HUDEP-2 (cell line): ENCODE measurements around the gene RILPL1.
"Not testable (repeated sequence)": the region's sequence is repeated elsewhere in the genome, so short reads cannot be mapped to it uniquely, and the experiment has no call there.

Experiments
- DNase-seq, 76 experiments: peaks; one replicate each; lab custom pipeline; 2025; ENCODE audit not compliant: unreplicated experiment in 76 of 76; lab: John Stamatoyannopoulos, UW

Gene RILPL1

DNA sequence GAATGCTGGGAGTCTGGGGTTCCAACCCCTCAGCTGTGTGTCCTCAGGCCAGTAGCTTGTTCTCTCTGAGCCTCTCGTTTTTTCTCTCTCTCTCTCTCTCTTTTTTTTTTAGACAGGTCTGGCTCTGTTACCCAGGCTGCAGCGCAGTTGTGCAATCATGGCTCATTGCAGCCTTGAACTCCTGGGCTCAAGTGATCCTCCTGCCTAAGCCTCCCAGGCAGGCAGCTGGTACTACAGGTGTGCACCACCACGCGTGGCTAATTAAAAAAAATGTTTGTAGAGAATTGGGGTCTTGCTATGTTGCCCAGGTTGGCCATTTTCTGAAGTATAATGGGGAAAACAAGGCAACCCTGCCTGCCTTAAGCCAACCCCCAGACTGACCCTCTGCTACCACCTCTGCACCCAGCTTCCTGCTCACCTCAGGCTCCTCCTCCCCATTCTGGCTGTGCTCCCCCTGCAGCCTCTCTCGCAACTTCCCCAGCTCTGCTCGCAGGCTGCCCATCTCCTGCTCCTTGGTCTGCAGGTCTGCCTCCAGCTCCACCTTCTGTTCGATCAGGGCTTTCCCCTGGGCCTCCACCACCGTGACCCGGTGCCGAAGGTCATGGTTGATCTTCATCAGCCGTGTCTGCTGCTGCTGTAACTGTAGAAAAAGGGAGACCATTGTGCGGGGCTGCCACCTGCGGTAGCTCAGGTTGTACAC, 35.2 kb downstream of the RILPL1 start:
- DNase-seq = no peak

DNA sequence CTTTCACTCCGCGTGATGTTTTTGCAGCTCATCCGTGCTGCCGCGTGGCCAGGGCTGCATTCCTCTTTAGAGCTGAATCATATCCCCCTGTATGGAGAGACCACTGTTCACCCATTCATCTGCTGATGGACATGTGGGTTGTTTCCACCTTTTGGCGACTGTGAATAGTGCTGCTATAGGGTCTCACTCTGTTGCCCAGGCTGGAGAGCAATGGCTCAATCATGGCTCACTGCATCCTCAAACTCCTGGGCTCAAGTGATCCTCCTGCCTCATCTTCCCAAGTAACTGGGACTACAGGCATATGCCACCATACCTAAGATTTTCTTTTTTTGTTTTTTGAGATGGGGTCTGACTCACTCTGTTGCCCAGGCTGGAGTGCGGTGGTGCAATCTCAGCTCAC, 36.5 kb downstream of the RILPL1 start:
- no peak for DNase-seq

DNA sequence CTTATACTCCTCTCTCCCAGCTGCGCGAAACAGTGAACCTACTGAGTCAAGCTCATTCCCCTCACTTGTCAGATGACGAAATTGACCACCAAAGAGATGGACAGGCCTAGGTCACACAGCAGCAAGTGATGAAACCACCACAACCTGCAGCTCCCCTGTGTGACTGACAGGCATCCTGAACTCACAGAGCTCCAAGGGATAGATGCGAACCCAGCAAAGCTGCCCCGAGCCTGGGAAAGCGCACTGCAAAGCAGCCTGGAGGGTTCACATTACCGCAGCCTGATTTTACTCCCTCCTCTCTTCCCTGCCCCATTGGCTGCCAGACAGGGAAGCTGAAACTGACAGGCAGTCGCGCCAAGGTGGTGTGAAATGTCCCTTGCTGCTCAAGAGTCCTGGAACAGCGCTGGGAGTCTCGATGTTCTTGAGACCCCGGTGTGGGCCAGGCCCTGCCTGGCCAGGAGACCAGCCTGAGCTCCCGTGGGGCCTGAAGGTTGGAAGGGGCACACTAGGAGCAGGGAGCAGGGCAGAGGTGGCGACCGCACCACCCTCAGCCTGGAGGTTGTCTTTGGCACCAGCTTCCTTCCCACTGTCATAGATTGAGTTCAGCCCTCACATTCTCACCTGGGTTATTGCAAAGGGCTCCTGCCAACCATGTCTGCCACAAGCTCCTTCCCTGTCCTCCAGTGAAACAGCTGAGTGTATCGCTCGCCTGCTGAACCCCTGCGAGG, 39.2 kb downstream of the RILPL1 start:
- no peak for DNase-seq

DNA sequence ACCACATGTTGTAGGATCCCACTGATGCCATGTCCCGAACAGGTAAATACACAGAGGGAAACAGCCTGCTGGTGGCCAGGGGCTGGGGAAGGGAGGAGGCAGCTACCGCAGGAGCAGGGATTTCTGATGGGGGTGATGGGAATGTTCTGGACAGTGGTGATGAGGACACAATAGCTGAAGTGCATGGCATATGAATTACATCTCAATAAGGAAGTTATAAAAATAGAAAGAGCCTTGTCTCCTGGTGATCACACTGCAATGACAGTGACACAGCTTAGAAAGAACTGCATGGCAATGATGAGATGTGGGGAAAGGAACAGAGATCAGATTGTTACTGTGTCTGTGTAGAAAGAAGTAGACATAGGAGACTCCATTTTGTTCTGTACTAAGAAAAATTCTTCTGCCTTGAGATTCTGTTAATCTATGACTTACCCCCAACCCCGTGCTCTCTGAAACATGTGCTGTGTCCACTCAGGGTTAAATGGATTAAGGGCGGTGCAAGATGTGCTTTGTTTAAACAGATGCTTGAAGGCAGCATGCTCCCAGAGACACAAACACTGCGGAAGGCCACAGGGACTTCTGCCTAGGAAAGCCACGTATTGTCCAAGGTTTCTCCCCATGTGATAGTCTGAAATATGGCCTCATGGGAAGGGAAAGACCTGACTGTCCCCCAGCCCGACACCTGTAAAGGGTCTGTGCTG, 41.0 kb downstream of the RILPL1 start:
- not testable (repeated sequence) for DNase-seq

DNA sequence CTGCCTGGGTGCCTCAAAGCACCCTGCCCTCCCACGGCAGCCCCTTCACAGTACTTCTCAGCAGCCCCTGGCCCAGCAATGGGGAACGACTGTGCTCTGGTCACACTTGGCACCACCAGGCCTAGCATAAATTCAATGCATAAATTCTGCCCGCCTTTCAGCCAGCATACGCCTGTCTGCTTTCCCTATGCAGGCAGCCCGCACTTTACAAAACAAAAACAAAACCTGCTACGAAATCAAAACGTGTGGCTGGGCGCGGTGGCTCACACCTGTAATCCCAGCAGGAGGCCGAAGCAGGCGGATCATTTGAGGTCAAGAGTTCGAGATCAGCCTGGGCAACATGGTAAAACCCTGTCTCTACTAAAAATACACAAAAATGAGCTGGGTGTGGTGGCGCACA, 42.0 kb downstream of the RILPL1 start:
- DNase-seq = no peak

DNA sequence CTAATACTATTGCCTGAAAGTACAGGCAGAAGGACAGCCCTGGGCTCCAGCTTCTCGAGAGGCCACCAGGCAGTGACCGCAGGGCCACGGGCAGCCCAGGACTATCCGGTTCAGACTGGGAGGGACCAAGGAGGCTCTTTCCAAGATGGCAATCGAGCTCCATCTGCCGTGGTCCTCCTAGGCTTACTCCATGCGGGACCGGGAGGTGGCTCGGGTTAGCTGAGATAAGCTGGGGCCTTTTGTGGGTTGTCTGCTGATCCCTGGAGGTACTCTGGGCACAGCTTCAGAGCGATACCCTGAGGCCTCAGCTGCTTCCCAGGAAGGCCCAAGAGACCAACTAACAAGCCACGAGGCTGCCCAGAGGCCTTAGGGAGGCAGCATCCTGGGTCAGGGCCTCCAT, 42.5 kb downstream of the RILPL1 start:
- DNase-seq = no peak

DNA sequence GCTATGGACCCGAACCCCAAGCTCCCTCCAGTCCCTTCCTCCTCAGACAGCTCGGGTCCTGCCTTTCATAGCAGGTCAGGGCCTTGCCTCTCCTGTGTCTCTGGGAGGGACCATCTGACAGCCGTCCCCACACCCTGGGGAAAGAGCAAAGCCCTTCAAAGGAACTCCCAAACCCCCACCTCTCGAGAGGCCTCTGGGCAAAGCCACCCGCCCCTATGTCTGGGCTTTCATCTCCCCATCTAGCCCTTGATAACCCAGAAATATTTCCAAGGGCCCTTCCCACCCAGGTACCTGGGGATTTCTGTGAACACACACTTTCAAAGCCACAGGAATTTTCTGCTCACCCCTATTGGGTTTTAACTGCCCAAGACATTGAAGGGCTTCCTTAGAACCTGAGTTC, 43.4 kb downstream of the RILPL1 start:
- no peak for DNase-seq

DNA sequence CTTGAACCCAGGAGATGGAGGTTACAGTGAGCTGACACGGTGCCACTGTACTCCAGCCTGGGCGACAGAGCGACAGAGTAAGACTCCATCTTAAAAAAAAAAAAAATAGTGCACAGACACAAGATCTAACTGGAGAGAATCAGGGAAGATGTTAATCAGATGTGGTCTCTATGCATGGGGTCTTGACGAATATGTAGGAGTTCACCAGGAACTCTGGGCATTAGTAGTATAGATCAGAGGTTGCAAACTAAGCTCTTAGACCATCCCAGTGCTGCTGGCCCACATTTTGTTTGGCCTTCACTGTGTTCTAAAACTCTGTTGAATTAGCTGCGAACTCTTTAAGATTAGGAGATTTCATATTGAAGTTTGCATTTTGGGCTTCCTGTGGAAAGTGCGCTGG, 43.9 kb downstream of the RILPL1 start:
- DNase-seq = no peak

DNA sequence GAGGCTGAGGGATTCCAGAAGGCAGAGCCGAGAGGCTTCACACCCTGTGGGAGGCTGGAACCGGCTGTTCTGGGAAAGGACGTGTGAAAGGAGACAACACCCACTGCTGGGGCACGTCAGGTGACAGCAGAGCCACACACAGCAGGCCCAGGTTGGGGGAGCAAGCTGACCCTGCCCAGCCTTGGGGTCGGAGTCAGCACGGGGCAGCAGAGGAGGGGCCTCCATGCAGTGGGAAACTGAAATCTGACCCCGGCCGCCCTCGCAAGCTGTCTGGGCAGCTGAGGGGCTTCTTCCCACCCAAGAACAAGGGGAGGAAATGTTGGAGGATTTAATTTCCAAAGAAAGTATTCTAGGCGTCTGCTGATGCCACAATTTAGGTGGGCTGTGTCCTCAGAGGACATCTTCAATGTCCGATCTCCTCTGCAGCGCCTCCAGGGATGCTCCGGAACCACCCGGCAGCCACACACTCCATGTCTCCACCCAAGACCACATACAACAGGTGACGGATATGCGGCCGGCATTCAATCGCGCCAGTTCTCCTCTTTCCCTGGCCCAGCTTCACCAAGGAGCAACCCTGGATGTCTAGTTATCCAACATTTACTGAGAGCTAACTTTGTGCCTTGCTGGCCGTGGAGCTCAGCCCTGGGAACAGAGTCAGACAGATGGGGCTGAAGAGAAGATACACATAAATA, 44.8 kb downstream of the RILPL1 start:
- DNase-seq = no peak

DNA sequence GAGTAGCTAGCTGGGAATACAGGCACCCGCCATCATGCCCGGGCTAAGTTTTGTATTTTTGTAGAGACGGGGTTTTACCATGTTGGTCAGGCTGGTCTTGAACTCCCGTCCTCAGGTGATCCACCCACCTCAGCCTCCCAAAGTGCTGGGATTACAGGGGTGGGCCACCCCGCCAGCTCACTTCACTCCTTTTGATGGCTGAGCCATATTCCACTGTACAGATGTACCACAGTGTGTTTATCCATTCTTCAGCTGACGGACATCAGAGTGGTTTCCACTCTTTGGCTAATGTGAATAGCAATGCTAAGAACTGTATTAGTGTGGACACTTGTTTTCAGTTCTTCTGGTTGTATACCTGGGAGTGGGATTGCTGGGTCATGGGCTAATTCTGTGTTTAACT, 46.1 kb downstream of the RILPL1 start:
- DNase-seq = no peak

DNA sequence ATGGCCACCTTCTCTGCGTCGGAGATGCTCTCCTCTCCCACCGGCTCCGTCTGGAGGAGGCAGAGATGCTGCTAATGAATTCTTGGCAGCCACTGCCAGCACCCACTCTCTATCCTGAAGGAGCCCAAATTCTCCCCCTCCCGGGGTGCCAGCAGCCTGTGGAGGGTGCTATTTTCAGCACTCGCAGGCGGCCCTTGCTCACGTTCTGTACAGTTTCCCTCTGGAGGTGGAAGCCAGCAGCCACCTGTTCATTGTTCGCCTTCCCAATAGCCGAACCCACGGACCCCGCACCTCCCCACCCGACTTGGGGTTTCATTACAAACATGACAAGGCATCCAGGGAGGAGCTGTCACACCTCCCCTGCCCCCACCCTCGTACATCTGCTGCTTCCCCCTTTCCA, 47.8 kb downstream of the RILPL1 start:
- no peak for DNase-seq

DNA sequence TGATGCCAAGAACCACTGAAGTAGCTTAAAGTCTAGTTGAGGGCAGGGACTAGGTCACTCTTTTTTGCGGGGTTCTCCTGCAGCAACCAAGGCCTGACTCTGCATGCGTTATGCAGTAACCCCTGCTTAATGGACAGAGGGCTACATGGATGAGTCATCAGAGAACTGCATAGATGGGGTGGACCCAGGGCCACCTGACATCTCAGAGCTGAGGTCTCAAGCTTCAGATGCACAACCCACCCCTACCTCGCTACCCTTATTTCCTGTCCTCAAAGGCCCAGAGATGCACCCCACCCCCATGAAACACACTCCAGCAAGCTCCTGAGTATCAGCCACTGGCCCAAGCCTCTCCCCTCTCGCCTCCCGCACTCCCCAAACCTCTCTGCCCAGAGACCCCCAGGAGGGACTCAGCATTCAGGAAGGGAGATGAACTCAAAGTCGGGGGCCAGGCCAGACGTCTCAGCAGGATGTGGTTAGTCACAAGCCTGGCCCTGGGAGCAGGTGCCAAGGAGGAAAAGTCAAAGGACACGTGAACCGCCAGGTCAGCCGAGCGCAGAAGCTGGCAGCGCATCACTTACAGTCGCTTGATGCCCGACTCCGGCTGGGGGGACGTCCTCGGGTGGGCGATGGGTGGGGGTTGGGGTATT, 49.8 kb downstream of the RILPL1 start:
- no peak for DNase-seq

DNA sequence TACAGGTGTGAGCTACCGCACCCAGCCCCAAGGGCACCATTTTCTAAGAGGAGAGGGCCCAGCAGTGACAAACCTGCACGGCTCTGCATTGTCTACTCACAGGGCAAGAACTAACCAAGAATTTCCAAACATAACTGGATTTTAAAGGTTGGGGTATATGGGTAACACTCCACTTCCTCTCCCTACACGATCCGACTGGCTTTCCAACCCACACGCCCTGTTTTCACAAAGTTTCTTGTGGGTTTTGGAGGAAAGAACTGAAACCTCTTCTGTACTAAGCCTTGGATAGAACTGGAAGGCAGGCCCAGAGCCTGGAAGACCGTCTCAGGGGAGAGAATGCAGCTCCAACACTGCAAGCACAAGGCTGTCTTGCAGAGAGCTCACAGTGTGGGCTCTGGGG, 50.6 kb downstream of the RILPL1 start:
- DNase-seq = no peak

DNA sequence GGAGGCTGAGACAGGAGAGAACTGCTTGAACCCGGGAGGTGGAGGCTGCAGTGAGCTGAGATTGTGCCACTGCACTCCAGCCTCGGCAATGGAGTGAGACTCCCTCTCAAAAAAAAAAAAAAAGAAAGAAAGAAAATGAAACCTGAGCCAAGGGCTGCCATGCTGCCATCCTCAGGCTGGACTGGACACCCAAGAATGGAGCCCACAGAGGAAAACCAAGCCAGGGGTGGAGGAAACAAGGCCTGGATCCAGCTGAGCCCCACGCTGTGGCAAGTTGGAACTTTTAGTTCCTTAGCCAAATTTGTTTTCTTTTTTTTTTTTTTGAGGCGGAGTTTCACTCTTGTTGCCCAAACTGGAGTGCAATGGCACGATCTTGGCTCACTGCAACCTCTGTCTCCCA, 52.3 kb downstream of the RILPL1 start:
- not testable (repeated sequence) for DNase-seq

DNA sequence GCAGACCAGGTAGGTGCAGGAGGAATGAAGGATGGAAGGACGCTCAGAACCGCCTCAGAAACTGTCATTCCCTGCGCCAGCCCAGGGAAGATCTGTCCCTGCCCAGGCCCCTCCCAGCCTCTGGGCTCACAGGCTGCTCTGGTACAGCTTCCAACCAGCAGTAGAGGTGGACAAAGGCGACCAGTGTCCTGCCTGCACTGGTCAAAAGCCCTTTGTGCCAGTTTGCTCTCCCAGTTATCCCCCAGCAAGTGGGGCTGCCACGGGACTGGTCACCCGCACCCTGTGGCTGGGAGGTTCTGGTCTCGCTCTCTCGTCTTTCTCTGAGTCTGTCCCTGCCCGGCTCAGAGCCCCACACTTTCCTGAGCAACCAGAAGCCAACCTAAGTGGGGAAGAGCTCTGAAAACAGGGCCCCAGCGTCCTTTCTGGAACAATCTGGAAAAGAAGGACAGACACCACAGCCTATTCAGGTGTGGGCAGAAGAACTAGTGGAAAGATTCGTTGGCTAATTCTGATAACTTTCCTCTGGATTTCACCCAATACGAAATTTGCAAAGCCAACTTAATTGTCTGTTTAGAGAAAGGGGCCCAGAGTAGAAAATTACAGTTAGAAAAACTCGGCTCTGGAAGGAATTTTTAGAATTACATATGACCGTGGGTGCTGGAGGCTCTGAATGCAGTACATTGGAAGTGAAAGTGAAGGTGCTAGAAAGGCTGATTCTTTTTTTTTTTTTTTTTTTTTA, 53.9 kb downstream of the RILPL1 start:
- DNase-seq = no peak

DNA sequence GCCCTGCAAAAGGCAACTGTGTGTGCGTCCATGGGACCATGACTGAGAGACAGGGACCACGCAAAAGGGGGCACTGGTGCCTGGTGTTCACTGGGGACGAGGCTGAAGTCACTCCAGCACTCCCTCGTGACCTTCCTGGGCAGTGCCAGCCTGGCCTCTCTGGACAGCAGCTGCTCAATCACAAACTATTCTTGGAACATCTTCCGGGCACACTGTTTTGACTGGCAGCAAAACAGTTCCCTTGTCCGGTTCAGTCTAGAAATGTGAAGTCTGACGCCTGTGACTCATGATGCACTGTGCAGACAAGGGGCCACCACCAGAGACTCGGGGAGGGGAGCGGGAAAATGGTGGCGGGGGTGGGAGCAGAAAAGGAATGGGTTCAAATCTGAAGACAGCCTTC, 54.8 kb downstream of the RILPL1 start:
- no peak for DNase-seq

DNA sequence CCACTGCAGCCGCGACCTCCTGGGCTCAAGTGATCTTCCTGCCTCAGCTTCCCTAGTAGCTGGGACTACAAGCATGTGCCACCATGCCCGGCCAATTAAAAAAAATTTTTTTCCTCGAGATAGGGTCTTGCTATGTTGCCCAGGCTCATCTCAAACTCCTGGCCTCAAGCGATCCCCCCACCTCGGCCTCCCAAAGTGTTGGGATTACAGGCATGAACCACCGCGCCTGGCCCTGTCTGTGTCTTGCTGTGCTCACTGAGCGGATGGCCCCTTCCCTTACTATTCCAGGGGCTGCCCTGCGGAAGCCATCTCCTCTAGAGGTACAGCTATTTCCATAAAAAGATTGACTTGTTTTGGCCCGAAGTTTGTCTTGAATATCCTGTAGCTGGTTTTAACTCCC, 55.5 kb downstream of the RILPL1 start:
- no peak for DNase-seq

DNA sequence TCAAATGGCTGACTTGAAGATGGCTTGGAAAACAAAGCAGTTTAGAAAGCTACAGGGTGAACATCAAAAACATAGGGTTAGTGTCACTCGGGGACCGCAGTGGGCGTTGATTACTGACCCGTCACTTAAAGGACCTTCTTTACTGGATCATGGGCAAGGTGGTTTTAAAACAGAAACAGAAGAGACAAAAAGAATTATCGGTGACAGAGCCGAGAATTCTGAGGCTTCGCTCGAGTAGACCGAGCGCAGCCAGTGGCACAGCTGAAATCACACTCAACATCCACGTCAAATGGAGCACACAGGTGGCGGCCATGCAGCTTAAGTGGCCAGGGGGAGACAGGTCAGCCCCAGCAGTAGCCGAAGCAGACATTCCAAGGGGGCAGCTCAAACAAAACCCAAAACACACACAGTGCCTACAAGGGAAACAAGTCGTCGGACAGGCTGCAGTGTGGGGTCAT, 58.2 kb downstream of the RILPL1 start:
- no peak for DNase-seq

DNA sequence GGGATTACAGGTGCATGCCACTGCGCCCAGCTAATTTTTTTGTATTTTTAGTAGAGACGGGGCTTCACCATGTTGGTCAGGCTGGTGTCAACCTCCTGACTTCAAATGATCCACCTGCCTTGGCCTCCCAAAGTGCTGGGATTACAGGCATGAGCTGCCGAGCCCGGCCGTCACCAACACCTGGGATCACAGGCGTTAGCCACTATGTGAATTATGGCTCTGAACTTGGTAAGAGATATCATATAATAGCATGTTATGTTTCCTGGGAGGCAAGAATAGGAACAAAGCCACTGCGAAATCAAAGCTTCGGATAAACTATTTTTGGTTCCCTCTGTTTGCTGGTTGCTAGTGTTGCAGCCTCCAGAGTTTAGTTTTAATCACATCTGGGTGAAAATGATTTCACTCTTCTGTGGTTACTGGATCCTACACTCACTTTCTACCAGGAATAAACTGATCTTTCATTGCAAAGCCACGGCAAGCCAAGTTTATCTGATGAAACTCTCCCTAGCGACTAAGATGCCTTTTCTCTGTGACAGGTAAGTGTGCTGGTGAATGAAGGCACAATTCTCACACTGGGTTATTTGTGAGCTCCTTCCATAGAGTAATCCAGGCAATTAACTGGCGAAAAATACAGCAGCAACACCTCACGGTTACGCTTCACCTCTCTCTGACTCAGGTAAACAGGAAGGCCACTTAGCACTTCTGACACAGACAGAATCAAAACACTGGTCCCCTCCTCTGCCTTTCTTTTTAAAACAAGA, 58.9 kb downstream of the RILPL1 start:
- no peak for DNase-seq
